ENCODE results near the gene DSG1. TPM values are rescaled to one million over a fixed set of nuclear protein-coding genes. Genes with fewer than 3 reads are reported as not detected.
"Not testable (repeated sequence)": the region's sequence is repeated elsewhere in the genome, so short reads cannot be mapped to it uniquely, and the experiment has no call there.

Gene DSG1
- total and polyA plus RNA-seq, 2 of the 13 experiments (the other 11 are each of a cell fraction or from before 2014, with no cell fraction given) = 0.04 TPM; not detected in 1

DNA sequence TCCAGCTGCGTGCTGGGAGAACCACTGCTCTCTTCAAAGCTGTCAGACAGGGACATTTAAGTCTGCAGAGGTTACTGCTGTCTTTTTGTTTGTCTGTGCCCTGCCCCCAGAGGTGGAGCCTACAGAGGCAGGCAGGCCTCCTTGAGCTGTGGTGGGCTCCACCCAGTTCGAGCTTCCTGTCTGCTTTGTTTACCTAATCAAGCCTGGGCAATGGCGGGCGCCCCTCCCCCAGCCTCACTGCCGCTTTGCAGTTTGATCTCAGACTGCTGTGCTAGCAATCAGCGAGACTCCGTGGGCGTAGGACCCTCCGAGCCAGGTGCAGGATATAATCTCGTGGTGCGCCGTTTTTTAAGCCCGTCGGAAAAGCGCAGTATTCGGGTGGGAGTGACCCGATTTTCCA is 35.4 kb downstream of the DSG1 start:
- peak; percentile 46 for TF ChIP-seq FOXA3 (CRISPR knock-in tag; IDR thresholded peaks at IDR 0.05)
- TF ChIP-seq, protein P1, sequence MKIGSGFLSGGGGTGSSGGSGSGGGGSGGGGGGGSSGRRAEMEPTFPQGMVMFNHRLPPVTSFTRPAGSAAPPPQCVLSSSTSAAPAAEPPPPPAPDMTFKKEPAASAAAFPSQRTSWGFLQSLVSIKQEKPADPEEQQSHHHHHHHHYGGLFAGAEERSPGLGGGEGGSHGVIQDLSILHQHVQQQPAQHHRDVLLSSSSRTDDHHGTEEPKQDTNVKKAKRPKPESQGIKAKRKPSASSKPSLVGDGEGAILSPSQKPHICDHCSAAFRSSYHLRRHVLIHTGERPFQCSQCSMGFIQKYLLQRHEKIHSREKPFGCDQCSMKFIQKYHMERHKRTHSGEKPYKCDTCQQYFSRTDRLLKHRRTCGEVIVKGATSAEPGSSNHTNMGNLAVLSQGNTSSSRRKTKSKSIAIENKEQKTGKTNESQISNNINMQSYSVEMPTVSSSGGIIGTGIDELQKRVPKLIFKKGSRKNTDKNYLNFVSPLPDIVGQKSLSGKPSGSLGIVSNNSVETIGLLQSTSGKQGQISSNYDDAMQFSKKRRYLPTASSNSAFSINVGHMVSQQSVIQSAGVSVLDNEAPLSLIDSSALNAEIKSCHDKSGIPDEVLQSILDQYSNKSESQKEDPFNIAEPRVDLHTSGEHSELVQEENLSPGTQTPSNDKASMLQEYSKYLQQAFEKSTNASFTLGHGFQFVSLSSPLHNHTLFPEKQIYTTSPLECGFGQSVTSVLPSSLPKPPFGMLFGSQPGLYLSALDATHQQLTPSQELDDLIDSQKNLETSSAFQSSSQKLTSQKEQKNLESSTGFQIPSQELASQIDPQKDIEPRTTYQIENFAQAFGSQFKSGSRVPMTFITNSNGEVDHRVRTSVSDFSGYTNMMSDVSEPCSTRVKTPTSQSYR (CRISPR knock-in tag; IDR thresholded peaks at IDR 0.05; ENCODE audit: borderline replicate concordance) = peak; percentile 88
- in situ Hi-C loops (cut with HindIII; ENCODE audit: extremely low pct_ligation_motif_present, low pct_unique_long_range_greater_than_20kb); H3K79me2 ChIP-seq (ENCODE audit: insufficient read depth, low read length); H3K27me3 ChIP-seq (ENCODE audit: control insufficient read depth in 1 of 2, insufficient read depth in 2 of 2, low read length in 2 of 2); ATAC-seq; H3K27ac ChIP-seq (ENCODE audit: extremely low read length, insufficient read depth, low read length); H3K4me3 ChIP-seq (replicated peaks in 1 of 3; ENCODE audit: insufficient read depth in 1 of 3, low read depth in 2 of 3, low read length in 3 of 3); CTCF ChIA-PET (ENCODE audit: low intra/inter-chr PET ratio, low total read pairs); H3K9me3 ChIP-seq (ENCODE audit: low read length); DNase-seq (ENCODE audit: low spot score); H3K4me1 ChIP-seq (ENCODE audit: insufficient read depth, low read length); FAIRE-seq; H4K20me1 ChIP-seq (ENCODE audit: insufficient read depth, low read length); BruUV-seq (replicated peaks); H3K9ac ChIP-seq (ENCODE audit: insufficient read depth, low read depth, low read length); H3K4me2 ChIP-seq (ENCODE audit: low read depth, low read length); intact Hi-C loops (cut with micrococcal nuclease; ENCODE audit: unreplicated experiment); H2AFZ ChIP-seq (ENCODE audit: low read length); POLR2A ChIA-PET; H3K36me3 ChIP-seq (replicated peaks in 1 of 2; ENCODE audit: control insufficient read depth in 1 of 2, insufficient read depth in 2 of 2, low read length in 2 of 2); TF ChIP-seq FOXA1 (IDR thresholded peaks at IDR 0.05): not testable (repeated sequence)
- TF ChIP-seq FOXA1 (CRISPR knock-in tag; IDR thresholded peaks at IDR 0.05) = peak; percentile 60
- TF ChIP-seq, protein P2, sequence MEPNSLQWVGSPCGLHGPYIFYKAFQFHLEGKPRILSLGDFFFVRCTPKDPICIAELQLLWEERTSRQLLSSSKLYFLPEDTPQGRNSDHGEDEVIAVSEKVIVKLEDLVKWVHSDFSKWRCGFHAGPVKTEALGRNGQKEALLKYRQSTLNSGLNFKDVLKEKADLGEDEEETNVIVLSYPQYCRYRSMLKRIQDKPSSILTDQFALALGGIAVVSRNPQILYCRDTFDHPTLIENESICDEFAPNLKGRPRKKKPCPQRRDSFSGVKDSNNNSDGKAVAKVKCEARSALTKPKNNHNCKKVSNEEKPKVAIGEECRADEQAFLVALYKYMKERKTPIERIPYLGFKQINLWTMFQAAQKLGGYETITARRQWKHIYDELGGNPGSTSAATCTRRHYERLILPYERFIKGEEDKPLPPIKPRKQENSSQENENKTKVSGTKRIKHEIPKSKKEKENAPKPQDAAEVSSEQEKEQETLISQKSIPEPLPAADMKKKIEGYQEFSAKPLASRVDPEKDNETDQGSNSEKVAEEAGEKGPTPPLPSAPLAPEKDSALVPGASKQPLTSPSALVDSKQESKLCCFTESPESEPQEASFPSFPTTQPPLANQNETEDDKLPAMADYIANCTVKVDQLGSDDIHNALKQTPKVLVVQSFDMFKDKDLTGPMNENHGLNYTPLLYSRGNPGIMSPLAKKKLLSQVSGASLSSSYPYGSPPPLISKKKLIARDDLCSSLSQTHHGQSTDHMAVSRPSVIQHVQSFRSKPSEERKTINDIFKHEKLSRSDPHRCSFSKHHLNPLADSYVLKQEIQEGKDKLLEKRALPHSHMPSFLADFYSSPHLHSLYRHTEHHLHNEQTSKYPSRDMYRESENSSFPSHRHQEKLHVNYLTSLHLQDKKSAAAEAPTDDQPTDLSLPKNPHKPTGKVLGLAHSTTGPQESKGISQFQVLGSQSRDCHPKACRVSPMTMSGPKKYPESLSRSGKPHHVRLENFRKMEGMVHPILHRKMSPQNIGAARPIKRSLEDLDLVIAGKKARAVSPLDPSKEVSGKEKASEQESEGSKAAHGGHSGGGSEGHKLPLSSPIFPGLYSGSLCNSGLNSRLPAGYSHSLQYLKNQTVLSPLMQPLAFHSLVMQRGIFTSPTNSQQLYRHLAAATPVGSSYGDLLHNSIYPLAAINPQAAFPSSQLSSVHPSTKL (CRISPR knock-in tag; IDR thresholded peaks at IDR 0.05) = peak; percentile 56
- TF ChIP-seq GABPB1 (CRISPR knock-in tag; IDR thresholded peaks at IDR 0.05) = peak; percentile 27; the same call in 1 of the 2 replicates
- 0 out of 2 replicates have a peak, but pooled peaks have one; percentile 24 for TF ChIP-seq FOXK1 (CRISPR knock-in tag; IDR thresholded peaks at IDR 0.05; ENCODE audit: borderline replicate concordance, low read depth)
- TF ChIP-seq, protein P3, sequence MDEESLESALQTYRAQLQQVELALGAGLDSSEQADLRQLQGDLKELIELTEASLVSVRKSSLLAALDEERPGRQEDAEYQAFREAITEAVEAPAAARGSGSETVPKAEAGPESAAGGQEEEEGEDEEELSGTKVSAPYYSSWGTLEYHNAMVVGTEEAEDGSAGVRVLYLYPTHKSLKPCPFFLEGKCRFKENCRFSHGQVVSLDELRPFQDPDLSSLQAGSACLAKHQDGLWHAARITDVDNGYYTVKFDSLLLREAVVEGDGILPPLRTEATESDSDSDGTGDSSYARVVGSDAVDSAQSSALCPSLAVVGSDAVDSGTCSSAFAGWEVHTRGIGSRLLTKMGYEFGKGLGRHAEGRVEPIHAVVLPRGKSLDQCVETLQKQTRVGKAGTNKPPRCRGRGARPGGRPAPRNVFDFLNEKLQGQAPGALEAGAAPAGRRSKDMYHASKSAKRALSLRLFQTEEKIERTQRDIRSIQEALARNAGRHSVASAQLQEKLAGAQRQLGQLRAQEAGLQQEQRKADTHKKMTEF (CRISPR knock-in tag; IDR thresholded peaks at IDR 0.05) = peak; percentile 20; the same call in 1 of the 2 replicates
- 0 out of 2 replicates have a peak, but pooled peaks have one; percentile 21 for TF ChIP-seq HOXA3 (CRISPR knock-in tag; IDR thresholded peaks at IDR 0.05)
- 0 out of 2 replicates have a peak, but pooled peaks have one; percentile 33 for TF ChIP-seq ETV5 (CRISPR knock-in tag; IDR thresholded peaks at IDR 0.05; ENCODE audit: borderline replicate concordance)
- WGBS (ENCODE audit: low lambda C conversion rate) = 27% methylated on average over 10 of the region's 17 CpGs
